H9 (cell line): Measurements from ENCODE around the gene PLIN3. TPM values are rescaled to one million over a fixed set of nuclear protein-coding genes. Genes with fewer than 3 reads are reported as not detected.
A peak's percentile ranks its signal among the peaks of the same experiment; 100 is the strongest.

Experiments
- DNase-seq: peaks from one replicate; pipeline ENCODE4 v3.0.0-alpha.2; 2017
- H2AFZ ChIP-seq: one replicate; pipeline ENCODE4 v1.6.1; 2013; ENCODE audit warnings: mild to moderate bottlenecking, low read length, control low read depth, moderate library complexity
- H2AK5ac ChIP-seq: 2 replicates; pipeline ENCODE4 v1.6.1; 2013; ENCODE audit warnings: low read length, control low read depth, mixed read lengths; ENCODE audit not compliant: insufficient read length
- H2BK120ac ChIP-seq: one replicate; pipeline ENCODE4 v1.6.1; 2013; ENCODE audit warnings: low read depth, mild to moderate bottlenecking, low read length, control low read depth, inconsistent platforms; ENCODE audit not compliant: poor library complexity, severe bottlenecking
- H2BK12ac ChIP-seq: 2 replicates; pipeline ENCODE4 v1.6.1; 2013; ENCODE audit warnings: low read length, control low read depth, mixed read lengths, low read depth; ENCODE audit not compliant: insufficient read length
- H2BK15ac ChIP-seq: 2 replicates; pipeline ENCODE4 v1.6.1; 2013; ENCODE audit warnings: low read depth, low read length, control low read depth
- H2BK20ac ChIP-seq: one replicate; pipeline ENCODE4 v1.6.1; 2013; ENCODE audit warnings: low read depth, mild to moderate bottlenecking, low read length, control low read depth, inconsistent platforms; ENCODE audit not compliant: poor library complexity, severe bottlenecking
- H2BK5ac ChIP-seq: 2 replicates; pipeline ENCODE4 v1.6.1; 2013; ENCODE audit warnings: low read length, control low read depth, mixed read lengths; ENCODE audit not compliant: insufficient read length
- H3K14ac ChIP-seq: 2 replicates; pipeline ENCODE4 v1.6.1; 2013; ENCODE audit warnings: low read length, control low read depth; ENCODE audit not compliant: insufficient read depth
- H3K18ac ChIP-seq: 2 replicates; pipeline ENCODE4 v1.6.1; 2013; ENCODE audit warnings: low read depth, mild to moderate bottlenecking, mixed read lengths, low read length, control low read depth; ENCODE audit not compliant: insufficient read length
- H3K23ac ChIP-seq: 2 replicates; pipeline ENCODE4 v1.6.1; 2013; ENCODE audit warnings: low read length, control low read depth, mixed read lengths, low read depth; ENCODE audit not compliant: insufficient read length
- H3K23me2 ChIP-seq: 2 replicates; pipeline ENCODE4 v1.6.1; 2013; ENCODE audit warnings: low read depth, mild to moderate bottlenecking, mixed read lengths, low read length, control low read depth; ENCODE audit not compliant: insufficient read length, poor library complexity, severe bottlenecking
- H3K27ac ChIP-seq: 2 replicates; pipeline ENCODE4 v1.5.1; 2013; ENCODE audit warnings: low read length, control low read depth, mixed read lengths, low read depth; ENCODE audit not compliant: insufficient read length
- H3K27me3 ChIP-seq: 2 replicates; pipeline ENCODE4 v1.6.1; 2013; ENCODE audit warnings: low read length, control low read depth, inconsistent platforms; ENCODE audit not compliant: insufficient read depth
- H3K4ac ChIP-seq: 2 replicates; pipeline ENCODE4 v1.6.1; 2013; ENCODE audit warnings: low read depth, mild to moderate bottlenecking, control low read depth, inconsistent platforms, low read length, moderate library complexity
- H3K4me1 ChIP-seq: 2 replicates; pipeline ENCODE4 v1.6.1; 2013; ENCODE audit warnings: low read length, control low read depth, inconsistent platforms; ENCODE audit not compliant: insufficient read depth
- H3K4me2 ChIP-seq: 2 replicates; pipeline ENCODE4 v1.6.1; 2013; ENCODE audit warnings: low read length, control low read depth, mixed read lengths; ENCODE audit not compliant: insufficient read length, insufficient read depth
- H3K56ac ChIP-seq: 2 replicates; pipeline ENCODE4 v1.6.1; 2013; ENCODE audit warnings: low read depth, mild to moderate bottlenecking, mixed read lengths, low read length, control low read depth; ENCODE audit not compliant: insufficient read length
- H3K79me1 ChIP-seq: 2 replicates; pipeline ENCODE4 v1.6.1; 2013; ENCODE audit warnings: low read depth, mild to moderate bottlenecking, moderate library complexity, low read length, control low read depth, inconsistent platforms; ENCODE audit not compliant: insufficient read depth, poor library complexity, severe bottlenecking
- H3K79me2 ChIP-seq: 2 replicates; pipeline ENCODE4 v1.6.1; 2013; ENCODE audit warnings: low read length, control low read depth, inconsistent platforms; ENCODE audit not compliant: insufficient read depth
- H3K9ac ChIP-seq: 2 replicates; pipeline ENCODE4 v1.6.1; 2013; ENCODE audit warnings: low read length, control low read depth, mixed read lengths; ENCODE audit not compliant: insufficient read length; ENCODE audit errors: extremely low read depth
- H3K9me3 ChIP-seq: one replicate; pipeline ENCODE4 v1.6.1; 2013; ENCODE audit warnings: low read depth, low read length, inconsistent platforms; ENCODE audit not compliant: control insufficient read depth
- H3T11ph ChIP-seq: one replicate; pipeline ENCODE4 v1.6.1; 2013; ENCODE audit warnings: mild to moderate bottlenecking, low read length, control low read depth, inconsistent platforms
- H4K20me1 ChIP-seq: one replicate; pipeline ENCODE4 v1.6.1; 2013; ENCODE audit not compliant: control insufficient read depth, insufficient read length, insufficient read depth
- H4K5ac ChIP-seq: 2 replicates; pipeline ENCODE4 v1.6.1; 2013; ENCODE audit warnings: low read depth, mild to moderate bottlenecking, mixed read lengths, low read length, control low read depth; ENCODE audit not compliant: insufficient read length
- H4K8ac ChIP-seq: replicated peaks from 2 replicates; pipeline ENCODE4 v1.6.1; 2013; ENCODE audit warnings: low read length, control low read depth, mixed read lengths, low read depth; ENCODE audit not compliant: insufficient read length
- H4K91ac ChIP-seq: 2 replicates; pipeline ENCODE4 v1.6.1; 2013; ENCODE audit warnings: low read depth, mild to moderate bottlenecking, moderate library complexity, mixed read lengths, low read length, control low read depth; ENCODE audit not compliant: insufficient read length
- H3K27ac Mint-ChIP-seq, 3 experiments: 2 replicates in 2 of 3; 3 replicates in 1 of 3; pipeline ENCODE4 v1.8.0; 2020 to 2021; ENCODE audit warnings: mixed read lengths in 3 of 3, mild to moderate bottlenecking in 1 of 3, moderate library complexity in 1 of 3
- H3K27me3 Mint-ChIP-seq: 2 replicates; pipeline ENCODE4 v1.8.0; 2021; ENCODE audit warnings: low read depth, mild to moderate bottlenecking, moderate library complexity, mixed read lengths
- H3K36me3 Mint-ChIP-seq, 3 experiments: 2 replicates in 2 of 3; 3 replicates in 1 of 3; pipeline ENCODE4 v1.8.0; 2020 to 2021; ENCODE audit warnings: low read depth in 3 of 3, mixed read lengths in 3 of 3; ENCODE audit not compliant: insufficient read depth in 1 of 3
- H3K4me1 Mint-ChIP-seq, 2 experiments: 2 replicates each; pipeline ENCODE4 v1.8.0; 2020; ENCODE audit warnings: mixed read lengths in 2 of 2
- H3K4me3 Mint-ChIP-seq, 2 experiments: 2 replicates in 1 of 2; 3 replicates in 1 of 2; pipeline ENCODE4 v1.8.0; 2020 to 2021; ENCODE audit warnings: mild to moderate bottlenecking in 2 of 2, mixed read lengths in 2 of 2, moderate library complexity in 1 of 2
- H3K9me3 Mint-ChIP-seq, 2 experiments: 2 replicates in 1 of 2; 3 replicates in 1 of 2; pipeline ENCODE4 v1.8.0; 2020; ENCODE audit warnings: mild to moderate bottlenecking in 2 of 2, mixed read lengths in 2 of 2, moderate library complexity in 1 of 2
- WGBS: extraction: QIAGEN DNeasy Blood & Tissue Kit; methylation state at CpG from one replicate; pipeline ENCODE4 v1.1.7; 2013; ENCODE audit warnings: missing lambda C conversion rate, low lambda C conversion rate, mixed read lengths; ENCODE audit not compliant: insufficient read length; ENCODE audit errors: extremely low coverage; 5-methylcytosine and 5-hydroxymethylcytosine counted together
- total RNA-seq: library from RNA; stranded (reverse); gene quantifications from 2 replicates; pipeline ENCODE4 v1.2.1, GENCODE V29; 2021
- TF ChIP-seq, protein P1 (sequence below): fragments of 200-600 bp; sonication (generic); conservative IDR thresholded peaks from 3 replicates; pipeline ENCODE4 v1.8.0; 2021; ENCODE audit warnings: antibody characterized with exemption, mild to moderate bottlenecking

PLIN3 gene
- total RNA-seq, 1 experiment from 2014 or later: 61.8 TPM

- Histone ChIP-seq H2BK20ac (no peak overlapping the region), H3K23me2 (no peaks in the 10 kb centered on the region), H3K79me2 (no peaks in the 10 kb centered on the region), H2BK12ac (no peak overlapping the region), H3K9me3 (no peaks in the 10 kb centered on the region), H3K27me3 (no peaks in the 10 kb centered on the region), H2BK5ac (no peak overlapping the region), H2BK15ac (no peak overlapping the region), H3K4me2 (no peak overlapping the region), H2BK120ac (no peak overlapping the region), H3K56ac (no peak overlapping the region), H3K18ac (no peak overlapping the region), H3K14ac (no peak overlapping the region), H3K9ac (no peak overlapping the region), H3T11ph (no peak overlapping the region), H3K4me1 (no peaks in the 10 kb centered on the region), H2AK5ac (no peak overlapping the region), H3K79me1 (no peaks in the 10 kb centered on the region), H4K8ac (no peak overlapping the region), H3K27ac (no peak overlapping the region), H4K5ac (no peak overlapping the region), H3K4ac (no peak overlapping the region), H3K23ac (no peak overlapping the region), H4K20me1 (no peaks in the 10 kb centered on the region), H4K91ac (no peak overlapping the region), H2AFZ (no peak overlapping the region)
- TF ChIP-seq, protein P1, sequence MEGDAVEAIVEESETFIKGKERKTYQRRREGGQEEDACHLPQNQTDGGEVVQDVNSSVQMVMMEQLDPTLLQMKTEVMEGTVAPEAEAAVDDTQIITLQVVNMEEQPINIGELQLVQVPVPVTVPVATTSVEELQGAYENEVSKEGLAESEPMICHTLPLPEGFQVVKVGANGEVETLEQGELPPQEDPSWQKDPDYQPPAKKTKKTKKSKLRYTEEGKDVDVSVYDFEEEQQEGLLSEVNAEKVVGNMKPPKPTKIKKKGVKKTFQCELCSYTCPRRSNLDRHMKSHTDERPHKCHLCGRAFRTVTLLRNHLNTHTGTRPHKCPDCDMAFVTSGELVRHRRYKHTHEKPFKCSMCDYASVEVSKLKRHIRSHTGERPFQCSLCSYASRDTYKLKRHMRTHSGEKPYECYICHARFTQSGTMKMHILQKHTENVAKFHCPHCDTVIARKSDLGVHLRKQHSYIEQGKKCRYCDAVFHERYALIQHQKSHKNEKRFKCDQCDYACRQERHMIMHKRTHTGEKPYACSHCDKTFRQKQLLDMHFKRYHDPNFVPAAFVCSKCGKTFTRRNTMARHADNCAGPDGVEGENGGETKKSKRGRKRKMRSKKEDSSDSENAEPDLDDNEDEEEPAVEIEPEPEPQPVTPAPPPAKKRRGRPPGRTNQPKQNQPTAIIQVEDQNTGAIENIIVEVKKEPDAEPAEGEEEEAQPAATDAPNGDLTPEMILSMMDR: peak; percentile 92
- no peak overlapping the region for H3K27ac Mint-ChIP-seq
- peak; percentile 91 for DNase-seq
- peaks cover 9% of the 10 kb centered on the region for H3K27me3 Mint-ChIP-seq
- H3K4me1 Mint-ChIP-seq: 0 out of 4 replicates have a peak, but pooled peaks cover 0 to 2% of the 10 kb centered on the region in 2 experiments
- peaks cover 0 to 16% of the 10 kb centered on the region in 2 experiments; a peak in 3 of 5 replicates for H3K9me3 Mint-ChIP-seq
- peaks cover 0 to under 1% (median 0%) of the 10 kb centered on the region in 3 experiments; a peak in 1 of 7 replicates for H3K36me3 Mint-ChIP-seq
- no CpG with 5 or more reads among the region's 12 CpGs for WGBS
- no peak overlapping the region for H3K4me3 Mint-ChIP-seq
Observed at GRCh38 chr19:4811328-4812131, 55.9 kb downstream of the PLIN3 start.
